GM12891 (cell line): ENCODE results near the gene PRM3.

Source experiments
- PAX5 ChIP-seq: IDR thresholded peaks from 2 replicates; pipeline ENCODE4 v1.6.1; 2011; ENCODE audit warnings: low read length, moderate library complexity, mild to moderate bottlenecking; ENCODE audit not compliant: insufficient read depth, severe bottlenecking
- POLR2A ChIP-seq: IDR thresholded peaks from 2 replicates; pipeline ENCODE4 v1.6.1; 2011; ENCODE audit warnings: low read depth, low read length, control low read depth
- POLR2AphosphoS5 ChIP-seq: IDR thresholded peaks from 2 replicates; pipeline ENCODE4 v1.6.1; 2011; ENCODE audit warnings: low read depth, low read length, control low read depth
- POU2F2 ChIP-seq: IDR thresholded peaks from 2 replicates; pipeline ENCODE4 v1.6.1; 2011; ENCODE audit warnings: low read depth, mild to moderate bottlenecking, control low read depth, low read length, moderate library complexity
- TAF1 ChIP-seq: IDR thresholded peaks from 2 replicates; pipeline ENCODE4 v1.6.1; 2011; ENCODE audit warnings: low read depth, low read length, control low read depth

DNA sequence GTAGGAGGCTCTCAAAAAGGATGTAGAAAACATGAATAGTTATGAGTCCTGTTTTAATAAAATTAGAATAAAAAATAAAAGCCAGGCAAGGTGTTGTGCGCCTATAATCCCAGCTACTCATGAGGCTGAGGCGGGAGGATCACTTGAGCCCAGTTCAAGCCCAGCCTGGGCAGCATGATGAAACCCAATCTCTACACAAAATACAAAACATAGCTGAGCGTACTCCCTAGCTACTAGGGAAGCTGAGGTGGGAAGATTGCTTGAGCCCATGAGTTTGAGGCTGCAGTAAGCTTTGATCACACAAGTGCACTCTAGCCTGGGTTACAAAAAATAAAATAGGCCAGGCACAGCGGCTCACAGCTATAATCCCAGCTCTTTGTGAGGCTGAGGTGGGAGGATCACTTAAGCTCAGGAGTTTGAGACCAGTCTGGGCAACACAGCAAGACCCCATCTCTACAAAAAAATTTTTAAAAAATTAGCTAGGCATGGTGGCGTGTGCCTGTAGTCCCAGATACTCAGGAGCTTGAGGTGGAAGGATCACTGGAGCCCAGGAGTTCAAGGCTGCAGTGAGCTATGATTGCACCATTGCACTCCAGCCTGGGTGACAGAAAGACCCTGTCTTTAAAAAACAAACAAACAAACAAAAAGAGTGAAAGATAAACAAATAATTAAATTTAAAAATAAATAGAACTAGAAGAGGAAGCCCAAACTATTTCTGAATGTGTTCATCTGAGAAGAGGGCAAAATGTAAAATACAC lies 24.9 kb upstream of the PRM3 start:
- TF ChIP-seq POLR2A (no peak), POLR2AphosphoS5 (no peak), PAX5 (no peak), TAF1 (no peak), POU2F2 (no peak)
